NCI-H2107 (cell line): ENCODE results near the gene UBAC2.
"Not testable (repeated sequence)": the region's sequence is repeated elsewhere in the genome, so short reads cannot be mapped to it uniquely, and the experiment has no call there.

Experiments used
- DNase-seq: peaks from one replicate; lab custom pipeline; 2025; lab: John Stamatoyannopoulos, UW

The UBAC2 gene

GRCh38 chr13:99393791-99394735 lies 193.4 kb downstream of the UBAC2 start:
- no peak for DNase-seq

DNA sequence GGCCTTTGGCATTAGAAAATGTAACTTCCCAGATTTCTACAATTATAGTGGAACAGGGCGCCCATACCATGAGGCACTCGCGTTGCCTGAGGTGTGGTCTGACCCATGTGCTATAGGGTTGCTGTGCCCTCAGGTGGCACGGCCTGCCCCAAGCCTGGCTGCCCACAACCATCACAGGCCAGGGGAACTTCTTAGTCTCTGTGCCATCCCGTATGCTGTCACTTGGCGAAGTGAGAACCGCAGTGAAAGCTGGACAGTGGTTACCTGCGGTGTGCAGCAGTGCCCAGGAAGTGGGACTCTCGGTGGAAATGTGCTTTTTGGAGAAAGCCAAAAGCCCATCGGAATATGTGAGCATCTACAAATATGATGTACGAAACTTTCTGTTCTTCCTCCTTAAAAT lies 194.8 kb downstream of the UBAC2 start:
- DNase-seq, result no peak

GRCh38 chr13:99396446-99396845 lies 195.8 kb downstream of the UBAC2 start:
- no peak for DNase-seq

- no peak for DNase-seq
These were observed 197.4 kb downstream of the UBAC2 start for GRCh38 chr13:99398071-99398470.

DNA sequence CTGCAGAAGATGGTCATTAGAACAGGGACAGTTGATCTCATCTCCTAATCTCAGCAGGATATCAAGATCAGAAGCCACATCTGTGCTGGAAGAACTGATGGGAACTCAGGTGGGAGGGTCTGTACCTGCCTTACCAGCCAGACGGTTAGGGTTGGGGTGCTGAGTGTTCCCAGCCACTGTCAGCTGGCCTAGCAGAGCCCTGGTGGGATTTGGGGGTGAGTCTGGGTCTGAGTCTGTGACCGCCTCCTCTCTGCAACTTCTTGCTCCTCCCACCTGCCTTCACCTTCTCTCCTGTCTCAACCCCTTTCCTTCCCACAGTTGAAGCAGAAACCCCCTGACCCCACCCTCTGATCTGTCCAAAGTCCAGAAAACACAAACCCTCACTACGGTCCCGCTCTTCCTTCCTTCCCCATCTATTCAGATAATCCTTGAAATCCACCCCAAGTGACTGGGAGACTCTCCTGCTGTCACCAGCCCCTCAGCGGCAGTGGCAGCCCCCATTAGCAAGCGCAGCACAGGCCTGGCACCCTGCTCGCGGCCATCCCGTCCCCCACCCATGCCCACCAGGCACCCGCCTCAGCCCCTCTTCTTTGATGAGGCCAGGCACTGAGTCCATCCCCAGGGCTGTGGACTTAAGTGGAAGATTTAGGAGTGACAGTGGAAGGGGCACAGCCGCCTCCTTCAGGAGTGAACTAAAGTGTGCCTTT lies 198.4 kb downstream of the UBAC2 start:
- no peak for DNase-seq

- DNase-seq, result no peak
These were observed 198.9 kb downstream of the UBAC2 start for GRCh38 chr13:99399623-99399974.

DNA sequence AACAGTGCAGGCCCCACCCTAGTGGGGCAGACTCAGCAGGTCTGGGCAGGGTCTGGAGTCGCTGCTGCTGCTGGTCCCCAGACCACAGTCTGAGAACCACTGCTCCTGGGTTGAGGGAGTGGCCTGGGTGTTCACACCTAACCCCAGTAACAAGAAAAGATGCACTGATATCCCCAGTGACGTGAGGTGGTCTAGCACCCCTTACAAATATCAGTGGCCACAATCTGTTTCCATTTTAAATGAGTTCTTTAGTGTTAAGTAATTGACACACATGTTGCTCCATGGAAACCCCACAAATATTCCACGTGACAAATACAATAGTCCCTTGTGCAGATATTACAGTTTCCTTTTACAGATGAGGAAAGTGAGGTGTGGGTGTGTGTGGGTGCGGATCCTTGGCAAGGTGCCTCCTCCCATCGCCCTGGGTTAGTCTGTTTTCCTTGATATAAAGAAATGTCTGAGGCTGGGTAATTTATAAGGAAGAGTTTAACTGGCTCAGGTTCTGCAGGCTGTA lies 202.9 kb downstream of the UBAC2 start:
- no peak for DNase-seq

DNA sequence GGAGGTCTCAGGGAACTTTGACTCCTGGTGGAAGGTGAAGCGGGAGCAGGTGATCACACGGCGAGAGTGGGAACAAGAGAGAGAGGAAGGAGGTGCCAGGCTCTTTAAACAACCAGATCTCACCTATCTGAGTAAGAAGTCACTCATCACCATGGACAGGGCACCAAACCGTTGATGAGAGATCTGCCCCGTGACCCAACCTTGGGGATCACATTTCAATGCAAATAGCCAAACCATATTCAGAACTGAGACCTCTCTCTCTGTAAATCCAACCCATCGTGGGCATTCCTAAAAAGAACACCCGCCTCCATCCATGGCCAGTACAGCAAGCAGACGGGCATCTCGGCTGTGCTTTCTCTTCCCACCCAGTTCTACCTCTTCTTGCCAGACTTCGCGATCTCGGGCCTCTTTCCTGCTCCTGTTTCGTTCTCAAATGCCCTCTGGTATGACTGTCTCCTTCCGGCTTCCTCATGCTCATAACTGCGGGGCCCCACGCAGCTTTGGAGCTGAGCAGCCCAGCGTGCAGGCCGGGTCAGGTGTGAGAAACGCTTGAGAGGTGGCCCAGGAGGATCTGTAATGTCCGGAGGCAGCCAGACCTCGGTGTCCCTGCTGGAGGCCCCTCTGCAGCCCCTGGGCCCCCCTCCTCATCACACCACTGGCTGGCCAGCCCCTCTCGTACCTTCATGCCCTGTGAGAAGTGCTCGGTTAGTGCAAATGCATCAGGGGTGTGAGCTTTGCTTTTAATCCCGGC lies 203.5 kb downstream of the UBAC2 start:
- no peak for DNase-seq

GRCh38 chr13:99405966-99406365 lies 205.3 kb downstream of the UBAC2 start:
- no peak for DNase-seq

DNA sequence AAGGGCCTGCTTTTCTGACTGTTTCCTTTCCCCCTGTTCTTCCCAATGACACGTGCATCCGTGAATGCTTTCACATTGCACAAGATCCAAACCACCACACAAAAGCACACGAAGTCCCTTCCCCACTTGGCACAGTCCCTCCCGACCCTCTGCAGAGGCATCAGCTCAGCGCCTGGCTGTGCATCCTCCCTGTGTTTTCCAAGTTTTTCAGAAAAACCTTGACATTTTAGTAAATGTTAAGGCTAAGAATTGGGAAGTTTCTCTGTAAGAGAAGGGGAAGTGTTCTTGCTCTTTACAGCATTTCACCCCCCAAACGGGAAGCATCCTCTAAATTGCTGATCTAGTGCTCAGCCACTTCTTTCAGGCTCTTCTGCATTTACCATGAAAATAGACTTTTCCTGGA lies 206.1 kb downstream of the UBAC2 start:
- no peak for DNase-seq

- DNase-seq, result no peak
These were observed 207.4 kb downstream of the UBAC2 start for GRCh38 chr13:99407906-99408702.

- DNase-seq, result no peak
These were observed 208.0 kb downstream of the UBAC2 start for GRCh38 chr13:99408703-99409000.

- not testable (repeated sequence) for DNase-seq
These were observed 208.9 kb downstream of the UBAC2 start for GRCh38 chr13:99409461-99410083.

- DNase-seq, result not testable (repeated sequence)
These were observed 210.2 kb downstream of the UBAC2 start for GRCh38 chr13:99410646-99411475.

GRCh38 chr13:99412856-99413255 lies 212.2 kb downstream of the UBAC2 start:
- no peak for DNase-seq

DNA sequence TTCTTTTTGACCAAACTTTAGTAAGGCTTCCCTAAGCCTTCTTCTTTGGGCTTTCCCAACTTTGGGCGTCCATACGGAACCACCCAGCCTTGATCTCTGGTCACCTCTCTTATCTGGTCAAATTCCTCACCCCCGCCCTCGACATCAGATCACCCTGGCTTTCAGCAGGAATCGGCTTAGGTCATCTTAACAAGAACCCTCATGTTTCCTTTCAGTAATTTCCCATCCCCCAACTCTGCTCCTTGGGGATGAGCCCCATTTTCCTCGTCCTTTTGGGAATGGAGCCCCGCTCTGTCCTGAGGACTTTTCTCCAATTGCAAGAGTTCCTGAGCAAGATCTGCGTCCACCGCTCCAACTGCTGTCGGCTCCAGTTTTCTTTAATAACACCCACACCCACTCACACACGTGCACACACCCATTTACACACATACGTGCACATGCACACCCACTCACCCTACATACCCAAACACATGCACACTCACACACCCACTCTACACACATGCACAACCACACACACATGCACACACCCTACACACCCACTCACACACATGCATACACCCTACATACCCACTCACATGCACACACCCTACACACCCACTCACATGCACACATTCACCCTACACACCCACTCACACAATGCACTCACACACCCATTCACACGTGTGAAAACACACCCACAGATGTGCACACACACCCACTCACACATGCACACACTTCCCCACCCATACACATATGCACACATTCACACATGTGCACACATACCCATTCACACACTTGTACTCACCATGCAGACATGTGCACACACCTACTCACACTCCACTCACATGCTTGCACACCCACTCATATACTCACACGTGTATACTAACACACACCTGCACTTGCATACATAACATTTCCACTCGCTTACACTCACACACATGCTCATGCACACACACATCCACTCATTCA lies 213.7 kb downstream of the UBAC2 start:
- DNase-seq, result no peak

- no peak for DNase-seq
These were observed 214.5 kb downstream of the UBAC2 start for GRCh38 chr13:99415014-99415650.

DNA sequence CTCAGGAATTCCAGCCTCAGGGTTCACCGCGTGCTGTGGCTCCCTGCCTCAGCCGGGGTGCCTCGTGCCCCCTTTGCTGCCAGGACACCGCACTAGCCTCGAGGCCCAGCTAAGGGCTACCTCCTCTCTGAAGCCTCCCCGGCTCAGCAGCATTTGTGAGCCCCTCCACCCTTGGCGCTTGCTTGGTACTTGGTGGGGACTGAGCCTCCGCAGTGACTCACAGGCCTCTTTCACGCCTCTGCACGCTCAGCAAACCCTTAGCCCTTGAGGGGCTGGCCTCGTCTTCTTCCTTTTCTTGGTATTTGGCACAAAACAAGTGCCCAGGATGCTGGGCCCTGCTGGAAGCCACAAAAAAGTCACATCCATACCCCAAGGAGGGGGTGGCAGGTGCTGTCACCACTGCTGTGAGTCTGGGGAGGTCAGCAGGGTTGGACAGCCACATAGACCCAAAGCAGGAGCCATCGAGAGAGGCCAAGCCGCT lies 215.2 kb downstream of the UBAC2 start:
- no peak for DNase-seq
